NB4 (cell line): ENCODE results near the gene DUSP10.
A peak's percentile ranks its signal among the peaks of the same experiment; 100 is the strongest.

Experiments
- CTCF ChIP-seq: IDR thresholded peaks from one replicate; pipeline ENCODE4 v1.5.1; 2012; ENCODE audit warnings: low read depth, low read length
- MYC ChIP-seq: IDR thresholded peaks from 2 replicates; pipeline ENCODE4 v1.6.1; 2011; ENCODE audit warnings: low read depth, low read length
- POLR2A ChIP-seq: IDR thresholded peaks from 2 replicates; pipeline ENCODE4 v1.6.1; 2011; ENCODE audit warnings: mild to moderate bottlenecking; ENCODE audit not compliant: insufficient read length; ENCODE audit errors: extremely low read depth
- TF ChIP-seq, protein P1 (sequence below): IDR thresholded peaks from 2 replicates; pipeline ENCODE4 v1.6.1; 2011; ENCODE audit warnings: low read depth, low read length

- TF ChIP-seq CTCF (no peak), POLR2A (no peak), MYC (peak; percentile 38; the same call in 1 of the 2 replicates)
- TF ChIP-seq, protein P1, sequence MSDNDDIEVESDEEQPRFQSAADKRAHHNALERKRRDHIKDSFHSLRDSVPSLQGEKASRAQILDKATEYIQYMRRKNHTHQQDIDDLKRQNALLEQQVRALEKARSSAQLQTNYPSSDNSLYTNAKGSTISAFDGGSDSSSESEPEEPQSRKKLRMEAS: peak; percentile 63
These were observed 74.4 kb downstream of the DUSP10 start for GRCh38 chr1:221667504-221667903.
